ENCODE results near the gene ZNF774.
A peak's percentile ranks its signal among the peaks of the same experiment; 100 is the strongest.

The ZNF774 gene

GRCh38 chr15:90379263-90379662, 27.2 kb downstream of the ZNF774 start:
- Histone ChIP-seq H3K27ac (ENCODE audit: extremely low read depth, low read depth, low read length) (no peak overlapping the region), H3K4me1 (ENCODE audit: control insufficient read depth, insufficient read depth, low read length) (no peaks in the 10 kb centered on the region), H3K9me3 (ENCODE audit: control insufficient read depth, insufficient read depth, low read depth, low read length) (no peaks in the 10 kb centered on the region), H3K4me3 (ENCODE audit: low read depth, low read length) (no peak overlapping the region), H3K36me3 (ENCODE audit: control insufficient read depth in 2 of 2, insufficient read depth in 1 of 2, low read length in 2 of 2) (no peaks in the 10 kb centered on the region)
- ChIA-PET CTCF (interaction anchor here (3.4 kb wide), 1 partner anchor 18 kb away, joined by 16 read pairs; no protein-coding TSS in a partner anchor), POLR2A (no interaction called here)
- peak; percentile 66; the same call in 1 of the 2 replicates for TF ChIP-seq ZNF280D (tag by site-specific recombination; IDR thresholded peaks at IDR 0.05)
- TF ChIP-seq TSHZ1 (tag by site-specific recombination; IDR thresholded peaks at IDR 0.05; ENCODE audit: borderline replicate concordance), result no peak
- no peak for TF ChIP-seq ZNF768 (tag by site-specific recombination; IDR thresholded peaks at IDR 0.05)
- no peak for TF ChIP-seq ZNF184 (tag by site-specific recombination; IDR thresholded peaks at IDR 0.05)
- peak; percentile 14; the same call in 1 of the 2 replicates for TF ChIP-seq ZNF585B (tag by site-specific recombination; IDR thresholded peaks at IDR 0.05)
- TF ChIP-seq GLI2 (tag by site-specific recombination; IDR thresholded peaks at IDR 0.05; ENCODE audit: borderline replicate concordance, low read depth), result no peak
- no peak for TF ChIP-seq SP7 (tag by site-specific recombination; IDR thresholded peaks at IDR 0.05)
- no peak for TF ChIP-seq ZNF114 (tag by site-specific recombination; IDR thresholded peaks at IDR 0.05)
- TF ChIP-seq HOXD13 (CRISPR knock-in tag; IDR thresholded peaks at IDR 0.05; ENCODE audit: borderline replicate concordance), result no peak
- no peak for TF ChIP-seq ZNF175 (tag by site-specific recombination; IDR thresholded peaks at IDR 0.05)

- no peak overlapping the region for H3K27ac ChIP-seq (ENCODE audit: extremely low read depth, low read depth, low read length)
- H3K4me1 ChIP-seq (ENCODE audit: control insufficient read depth, insufficient read depth, low read length), result no peaks in the 10 kb centered on the region
- ChIA-PET CTCF (interaction anchor here (0.6 to 4.5 kb wide), 7 partner anchors 14 to 101 kb away, joined by 3 to 23 read pairs (median 6); no protein-coding TSS in a partner anchor), POLR2A (interaction anchor here (0.6 kb wide), 1 partner anchor 132 kb away, joined by 6 read pairs; the partner anchor contains the start of gene TTLL13)
- H3K9me3 ChIP-seq (ENCODE audit: control insufficient read depth, insufficient read depth, low read depth, low read length), result no peaks in the 10 kb centered on the region
- H3K36me3 ChIP-seq (ENCODE audit: control insufficient read depth in 2 of 2, insufficient read depth in 1 of 2, low read length in 2 of 2), result no peaks in the 10 kb centered on the region
- no peak overlapping the region for H3K4me3 ChIP-seq (ENCODE audit: low read depth, low read length)
- TF ChIP-seq ZNF155 (tag by site-specific recombination; IDR thresholded peaks at IDR 0.05) (no peak), ZNF510 (tag by site-specific recombination; IDR thresholded peaks at IDR 0.05; ENCODE audit: insufficient replicate concordance) (no peak), ATF2 (tag by site-specific recombination; IDR thresholded peaks at IDR 0.05; ENCODE audit: low read depth) (no peak), ZNF114 (tag by site-specific recombination; IDR thresholded peaks at IDR 0.05) (no peak), REPIN1 (tag by site-specific recombination; IDR thresholded peaks at IDR 0.05; ENCODE audit: low read depth) (no peak), ZBTB7A (tag by site-specific recombination; IDR thresholded peaks at IDR 0.05; ENCODE audit: low read depth) (no peak), ZBTB48 (tag by site-specific recombination; IDR thresholded peaks at IDR 0.05) (no peak), BCL6B (tag by site-specific recombination; IDR thresholded peaks at IDR 0.05) (no peak), KLF9 (tag by site-specific recombination; IDR thresholded peaks at IDR 0.05; ENCODE audit: low read depth) (no peak), ZNF223 (tag by site-specific recombination; IDR thresholded peaks at IDR 0.05) (no peak), ZNF660 (tag by site-specific recombination; IDR thresholded peaks at IDR 0.05) (no peak)
- TF ChIP-seq, protein P1, sequence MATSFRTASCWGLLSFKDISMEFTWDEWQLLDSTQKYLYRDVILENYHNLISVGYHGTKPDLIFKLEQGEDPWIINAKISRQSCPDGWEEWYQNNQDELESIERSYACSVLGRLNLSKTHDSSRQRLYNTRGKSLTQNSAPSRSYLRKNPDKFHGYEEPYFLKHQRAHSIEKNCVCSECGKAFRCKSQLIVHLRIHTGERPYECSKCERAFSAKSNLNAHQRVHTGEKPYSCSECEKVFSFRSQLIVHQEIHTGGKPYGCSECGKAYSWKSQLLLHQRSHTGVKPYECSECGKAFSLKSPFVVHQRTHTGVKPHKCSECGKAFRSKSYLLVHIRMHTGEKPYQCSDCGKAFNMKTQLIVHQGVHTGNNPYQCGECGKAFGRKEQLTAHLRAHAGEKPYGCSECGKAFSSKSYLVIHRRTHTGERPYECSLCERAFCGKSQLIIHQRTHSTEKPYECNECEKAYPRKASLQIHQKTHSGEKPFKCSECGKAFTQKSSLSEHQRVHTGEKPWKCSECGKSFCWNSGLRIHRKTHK (tag by site-specific recombination; IDR thresholded peaks at IDR 0.05), result no peak
- TF ChIP-seq, protein P2, sequence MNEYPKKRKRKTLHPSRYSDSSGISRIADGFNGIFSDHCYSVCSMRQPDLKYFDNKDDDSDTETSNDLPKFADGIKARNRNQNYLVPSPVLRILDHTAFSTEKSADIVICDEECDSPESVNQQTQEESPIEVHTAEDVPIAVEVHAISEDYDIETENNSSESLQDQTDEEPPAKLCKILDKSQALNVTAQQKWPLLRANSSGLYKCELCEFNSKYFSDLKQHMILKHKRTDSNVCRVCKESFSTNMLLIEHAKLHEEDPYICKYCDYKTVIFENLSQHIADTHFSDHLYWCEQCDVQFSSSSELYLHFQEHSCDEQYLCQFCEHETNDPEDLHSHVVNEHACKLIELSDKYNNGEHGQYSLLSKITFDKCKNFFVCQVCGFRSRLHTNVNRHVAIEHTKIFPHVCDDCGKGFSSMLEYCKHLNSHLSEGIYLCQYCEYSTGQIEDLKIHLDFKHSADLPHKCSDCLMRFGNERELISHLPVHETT (tag by site-specific recombination; IDR thresholded peaks at IDR 0.05), result no peak
Observed at GRCh38 chr15:90381515-90381914, 29.4 kb downstream of the ZNF774 start.
